Left lung (tissue), 10 donors: ENCODE data around the gene PER1. TPM values are rescaled to one million over a fixed set of nuclear protein-coding genes. Genes with fewer than 3 reads are reported as not detected.

Source experiments
- ATAC-seq: fragments of 200-7000 bp; cut with Tn5 transposase; one replicate; pipeline ENCODE4 v1.9.1; 2020; ENCODE audit warnings: moderate library complexity
- DNase-seq, 4 donors: peaks; one replicate each; pipeline ENCODE4 v3.0.0-alpha.2; 2013 to 2020
- H3K27ac ChIP-seq, 2 donors: fragments of 200-600 bp; sonication (generic) in 1 of 2; one replicate each; pipeline versions ENCODE4 v1.5.0 to v1.8.0; 2020 to 2021
- H3K27me3 ChIP-seq, 2 donors: fragments of 200-600 bp; sonication (generic) in 1 of 2; one replicate each; pipeline versions ENCODE4 v1.5.0 to v1.8.0; 2020 to 2021
- H3K36me3 ChIP-seq, 2 donors: fragments of 200-600 bp; sonication (generic) in 1 of 2; one replicate each; pipeline versions ENCODE4 v1.5.0 to v1.8.0; 2020 to 2021
- H3K4me1 ChIP-seq, 2 donors: fragments of 200-600 bp; one replicate each; pipeline ENCODE4 v1.8.0; 2021
- H3K4me3 ChIP-seq, 2 donors: fragments of 200-600 bp; sonication (generic) in 1 of 2; one replicate each; pipeline versions ENCODE4 v1.5.0 to v1.8.0; 2020 to 2021; ENCODE audit warnings: mild to moderate bottlenecking in 1 of 2
- H3K9me3 ChIP-seq, 2 donors: fragments of 200-600 bp; sonication (generic) in 1 of 2; one replicate each; pipeline versions ENCODE4 v1.5.0 to v1.8.0; 2020 to 2021
- CTCF ChIP-seq, 2 donors: fragments of 200-600 bp; sonication (generic) in 1 of 2; IDR thresholded peaks; one replicate each; pipeline versions ENCODE4 v1.5.0 to v1.8.0; 2021; ENCODE audit warnings: antibody characterized with exemption in 2 of 2
- intact Hi-C, 2 donors: fragments of 100-400 bp; cut with DNase I; formaldehyde crosslinking; loops; one replicate each; pipeline versions ENCODE4 v1.11.2 to v1.14.2; 2022
- microRNA-seq, 2 donors: library from miRNA; unstranded; fragments of <30 nt; microRNA quantifications; one replicate each; pipeline ENCODE4, GENCODE V29; 2019
- polyA plus RNA-seq, 6 donors: library from polyadenylated mRNA; unstranded; fragments of 120-200 nt; gene quantifications; one replicate each; pipeline ENCODE4 v1.2.1, GENCODE V29; 2013; ENCODE audit not compliant: insufficient read length in 6 of 6
- total RNA-seq, 2 donors: library from RNA; stranded (reverse); fragmentation: NEBNext Ultra II Directional; extraction: Animal tissue kit (Norgen Biotek cat#: 25700); gene quantifications; one replicate each; pipeline ENCODE4 v1.2.1, GENCODE V29; 2021
- donor health status: DM: no; HTN: yes; CAD: no.
- donor health status: DM: no; HTN: no; CAD: no.

The PER1 gene
- total and polyA plus RNA-seq, 8 donors, result 28.0 to 111 (median 61.2) TPM

- no peaks in the 10 kb centered on the region for H3K4me1 ChIP-seq
- H3K27me3 ChIP-seq, result peaks cover 0 to 47% of the 10 kb centered on the region in 2 donors
- H3K36me3 ChIP-seq, result no peaks in the 10 kb centered on the region
- no peak for TF ChIP-seq CTCF (IDR thresholded peaks at IDR 0.05)
- no peak overlapping the region for H3K27ac ChIP-seq
- no peak overlapping the region for H3K4me3 ChIP-seq
- DNase-seq (no peak), ATAC-seq (no peak)
- H3K9me3 ChIP-seq, result no peaks in the 10 kb centered on the region
- intact Hi-C loops, result loop anchor here in 1 of 2 donors (10.0 kb wide), 1 partner anchor 209 kb away; no protein-coding TSS in a partner anchor
These were observed 56.8 kb downstream of the PER1 start for GRCh38 chr17:8095361-8095760.

GRCh38 chr17:8091033-8091687, 61.0 kb downstream of the PER1 start:
- Histone ChIP-seq H3K27ac (no peak overlapping the region), H3K36me3 (no peaks in the 10 kb centered on the region), H3K9me3 (no peaks in the 10 kb centered on the region), H3K27me3 (peaks cover 0 to 73% of the 10 kb centered on the region in 2 donors), H3K4me1 (no peaks in the 10 kb centered on the region), H3K4me3 (no peak overlapping the region)
- no peak for DNase-seq
- intact Hi-C loops, result loop anchor here in 1 of 2 donors (10.0 kb wide), 1 partner anchor 214 kb away; no protein-coding TSS in a partner anchor
- no peak for TF ChIP-seq CTCF (IDR thresholded peaks at IDR 0.05)
- no peak for ATAC-seq

Small RNAs within 50 kb of the gene (microRNA-seq; reads per million reads assigned to microRNA genes)
- gene MIR4521 (2.3 to 73.9 reads per million in 2 donors), gene MIR6883 (0.55 to 0.67 reads per million in 2 donors)

Other genes with a start within 250 kb of the PER1 start
- 1 to 10 TPM; 4.5 to 5.1 TPM for gene RNF227, start 236.1 kb downstream of the PER1 start, total RNA-seq
- 1 to 10 TPM; 2.8 to 3.4 (median 3.2) TPM for gene RNF227, start 236.1 kb downstream of the PER1 start, polyA plus RNA-seq
- gene KCNAB3, start 222.5 kb downstream of the PER1 start, total RNA-seq, result 1 to 10 TPM; 2.5 to 3.5 TPM
- 10 to 100 TPM in 5 of 6 donors, 1 to 10 TPM in 1; 9.4 to 12.7 (median 11.5) TPM for gene KCNAB3, start 222.5 kb downstream of the PER1 start, polyA plus RNA-seq
- gene TRAPPC1, start 220.5 kb downstream of the PER1 start, total RNA-seq, result 100 to 1,000 TPM; 141 to 181 TPM
- gene TRAPPC1, start 220.5 kb downstream of the PER1 start, polyA plus RNA-seq, result 100 to 1,000 TPM; 123 to 151 (median 139) TPM
- 10 to 100 TPM; 38.2 to 50.1 TPM for gene CNTROB, start 220.2 kb downstream of the PER1 start, total RNA-seq
- 10 to 100 TPM; 77.9 to 87.5 (median 83.6) TPM for gene CNTROB, start 220.2 kb downstream of the PER1 start, polyA plus RNA-seq
- gene GUCY2D, start 149.8 kb downstream of the PER1 start, total RNA-seq, result 1 to 10 TPM; 1.1 to 3.4 TPM
- under 1 TPM in 2 of 6 donors, not detected in 4; 0.13 to 0.34 TPM for gene GUCY2D, start 149.8 kb downstream of the PER1 start, polyA plus RNA-seq
- 100 to 1,000 TPM in 1 of 2 donors, 10 to 100 TPM in 1; 52.5 to 112 TPM for gene ALOX15B, start 113.3 kb downstream of the PER1 start, total RNA-seq
- under 1 TPM; 0.38 to 0.60 (median 0.45) TPM for gene ALOX15B, start 113.3 kb downstream of the PER1 start, polyA plus RNA-seq
- under 1 TPM in 1 of 2 donors, not detected in 1; 0.32 TPM for gene ALOX12B, start 64.7 kb downstream of the PER1 start, total RNA-seq
- under 1 TPM in 4 of 6 donors, not detected in 2; 0.20 to 0.32 (median 0.26) TPM for gene ALOX12B, start 64.7 kb downstream of the PER1 start, polyA plus RNA-seq
- gene ALOXE3, start 33.9 kb downstream of the PER1 start, total RNA-seq, result under 1 TPM; 0.23 to 0.55 TPM
- gene ALOXE3, start 33.9 kb downstream of the PER1 start, polyA plus RNA-seq, result under 1 TPM in 2 of 6 donors, not detected in 4; 0.05 to 0.06 TPM
- gene HES7, start 28.3 kb downstream of the PER1 start, total RNA-seq, result under 1 TPM in 1 of 2 donors, not detected in 1; 0.52 TPM
- gene HES7, start 28.3 kb downstream of the PER1 start, polyA plus RNA-seq, result under 1 TPM in 2 of 6 donors, not detected in 4; 0.10 to 0.20 TPM
- gene VAMP2, start 10.5 kb upstream of the PER1 start, total RNA-seq, result 10 to 100 TPM; 48.3 to 48.9 TPM
- gene VAMP2, start 10.5 kb upstream of the PER1 start, polyA plus RNA-seq, result 100 to 1,000 TPM in 4 of 6 donors, 10 to 100 TPM in 2; 86.2 to 108 (median 103) TPM
- gene TMEM107, start 24.0 kb upstream of the PER1 start, total RNA-seq, result 10 to 100 TPM; 15.0 to 15.9 TPM
- 10 to 100 TPM; 17.3 to 21.0 (median 19.7) TPM for gene TMEM107, start 24.0 kb upstream of the PER1 start, polyA plus RNA-seq
- gene BORCS6, start 37.8 kb upstream of the PER1 start, total RNA-seq, result 10 to 100 TPM in 1 of 2 donors, 1 to 10 TPM in 1; 8.8 to 10.6 TPM
- gene BORCS6, start 37.8 kb upstream of the PER1 start, polyA plus RNA-seq, result 1 to 10 TPM; 2.4 to 4.1 (median 3.2) TPM
- 10 to 100 TPM in 1 of 2 donors, 1 to 10 TPM in 1; 2.7 to 10.2 TPM for gene AURKB, start 58.2 kb upstream of the PER1 start, total RNA-seq
- gene AURKB, start 58.2 kb upstream of the PER1 start, polyA plus RNA-seq, result 10 to 100 TPM; 21.3 to 58.0 (median 36.6) TPM
- 10 to 100 TPM; 49.1 to 53.1 TPM for gene CTC1, start 95.7 kb upstream of the PER1 start, total RNA-seq
- 10 to 100 TPM; 23.4 to 38.6 (median 32.2) TPM for gene CTC1, start 95.7 kb upstream of the PER1 start, polyA plus RNA-seq
- gene PFAS, start 96.9 kb upstream of the PER1 start, total RNA-seq, result 10 to 100 TPM; 25.9 to 51.0 TPM
- 10 to 100 TPM; 36.7 to 48.8 (median 41.7) TPM for gene PFAS, start 96.9 kb upstream of the PER1 start, polyA plus RNA-seq
- gene RANGRF, start 136.3 kb upstream of the PER1 start, total RNA-seq, result 10 to 100 TPM; 22.9 to 33.2 TPM
- gene RANGRF, start 136.3 kb upstream of the PER1 start, polyA plus RNA-seq, result 10 to 100 TPM; 23.7 to 30.0 (median 24.8) TPM
- 10 to 100 TPM in 1 of 2 donors, 1 to 10 TPM in 1; 8.5 to 11.1 TPM for gene SLC25A35, start 143.0 kb upstream of the PER1 start, total RNA-seq
- gene SLC25A35, start 143.0 kb upstream of the PER1 start, polyA plus RNA-seq, result 1 to 10 TPM; 2.6 to 4.8 (median 3.4) TPM
- gene ARHGEF15, start 157.8 kb upstream of the PER1 start, total RNA-seq, result 10 to 100 TPM; 18.4 to 25.4 TPM
- gene ARHGEF15, start 157.8 kb upstream of the PER1 start, polyA plus RNA-seq, result 10 to 100 TPM; 32.1 to 50.6 (median 39.1) TPM
- not detected for gene ODF4, start 187.4 kb upstream of the PER1 start, total RNA-seq
- gene ODF4, start 187.4 kb upstream of the PER1 start, polyA plus RNA-seq, result not detected
- gene RPL26, start 230.8 kb upstream of the PER1 start, total RNA-seq, result 1,000 to 10,000 TPM; 1,094 to 1,210 TPM
- gene RPL26, start 230.8 kb upstream of the PER1 start, polyA plus RNA-seq, result 1,000 to 10,000 TPM; 2,596 to 3,628 (median 3,265) TPM
- not detected for gene RNF222, start 245.4 kb upstream of the PER1 start, total RNA-seq
- under 1 TPM in 5 of 6 donors, not detected in 1; 0.08 to 0.15 (median 0.13) TPM for gene RNF222, start 245.4 kb upstream of the PER1 start, polyA plus RNA-seq